Activated effector memory CD4-positive, alpha-beta T cell treated with anti-CD3 and anti-CD28 coated beads, Interleukin-2, amount 50 U/mL, for 16 hours (primary cell): ENCODE measurements around the gene PI4K2A.
"Not testable (repeated sequence)": the region's sequence is repeated elsewhere in the genome, so short reads cannot be mapped to it uniquely, and the experiment has no call there.

ENCODE experiments used
- DNase-seq: peaks from one replicate; pipeline ENCODE4 v3.0.0-alpha.2; 2020

Gene PI4K2A

DNA sequence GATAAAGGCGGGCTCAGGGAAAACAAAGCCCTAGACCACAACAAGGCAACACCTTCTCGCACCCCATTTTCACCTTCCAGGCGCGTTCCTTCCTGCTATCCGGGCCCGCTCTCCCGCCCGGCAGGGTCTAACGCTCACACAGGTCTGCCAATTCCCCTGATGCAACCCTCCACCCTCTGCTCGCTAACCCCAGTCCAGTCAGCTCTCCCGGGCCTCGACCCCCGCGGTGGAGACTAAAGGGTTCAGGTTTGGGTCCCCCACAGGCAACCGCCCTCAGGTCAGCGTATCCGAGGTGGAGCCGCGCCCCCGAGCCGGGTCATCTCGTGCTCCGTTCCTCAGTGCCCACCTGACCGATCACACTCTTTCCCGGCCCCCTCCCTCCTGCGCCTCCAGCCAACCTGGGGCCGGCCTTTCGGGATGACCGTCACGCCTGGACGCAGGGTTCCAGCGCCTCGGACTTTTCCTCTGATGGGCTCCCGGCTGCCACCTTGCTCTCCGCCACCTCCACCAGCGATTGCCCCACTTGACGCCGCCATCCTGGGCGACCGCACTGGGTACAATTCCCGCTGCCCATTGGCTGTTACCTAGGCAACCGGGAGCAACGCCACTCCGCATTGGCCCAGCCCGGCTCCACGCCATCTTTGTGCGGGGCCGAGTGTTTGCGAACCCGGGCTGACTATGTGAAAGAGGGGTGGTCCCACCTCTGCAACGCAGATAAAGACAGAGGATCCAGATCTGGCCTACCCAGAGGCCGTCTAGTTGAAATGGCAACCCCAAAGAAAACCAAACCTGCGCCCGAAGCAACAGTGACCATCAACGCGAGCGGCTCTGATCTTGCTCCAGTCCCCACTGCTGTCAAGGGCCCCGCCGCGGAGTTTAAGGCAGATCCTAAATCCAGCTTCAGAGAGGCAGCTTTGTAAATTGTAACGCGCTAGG is 7.3 kb upstream of the PI4K2A start, which contains the start of gene MORN4:
MORN4 (minus strand) TSS at position 552 of the 936 bp plus-strand sequence. CDS start 13,847 bp downstream, outside the sequence.
- DNase-seq = peak; percentile 96

- no peak for DNase-seq
Observed at GRCh38 chr10:97633921-97634320, 6.5 kb upstream of the PI4K2A start.

GRCh38 chr10:97635577-97635976 is 4.9 kb upstream of the PI4K2A start:
- no peak for DNase-seq

- DNase-seq = not testable (repeated sequence)
Observed at GRCh38 chr10:97639090-97639489, 1.4 kb upstream of the PI4K2A start.

GRCh38 chr10:97640868-97641811 is 669 bp downstream of the PI4K2A start:
- DNase-seq = peak; percentile 67

DNA sequence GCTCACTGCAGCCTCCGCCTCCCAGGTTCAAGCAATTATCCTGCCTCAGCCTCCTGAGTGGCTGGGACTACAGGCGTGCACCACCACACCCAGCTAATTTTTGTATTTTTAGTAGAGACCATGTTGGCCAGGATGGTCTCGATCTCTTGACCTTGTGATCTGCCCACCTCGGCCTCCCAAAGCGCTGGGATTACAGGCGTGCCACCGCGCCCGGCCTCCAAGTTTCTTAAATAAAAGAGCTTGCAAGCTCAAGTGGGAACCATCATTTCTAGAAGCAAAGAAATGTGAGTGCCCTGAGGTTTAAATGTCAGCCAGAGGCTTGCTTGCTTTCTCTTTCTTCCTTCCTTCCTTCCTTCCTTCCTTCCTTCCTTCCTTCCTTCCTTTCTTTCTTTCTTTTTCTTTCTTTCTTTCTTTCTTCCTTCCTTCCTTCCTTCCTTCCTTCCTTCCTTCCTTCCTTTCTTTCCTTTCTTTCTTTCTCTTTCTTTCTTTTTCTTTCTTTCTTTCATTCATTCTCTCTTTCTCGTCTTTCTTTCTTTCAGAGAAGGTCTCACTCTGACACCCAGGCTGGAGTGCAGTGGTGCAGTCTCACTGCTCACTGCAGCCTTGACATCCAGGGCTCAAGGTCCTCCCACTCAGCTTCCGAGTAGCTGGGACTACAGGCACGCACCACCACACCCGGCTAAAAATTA is 2.1 kb downstream of the PI4K2A start:
- not testable (repeated sequence) for DNase-seq

DNA sequence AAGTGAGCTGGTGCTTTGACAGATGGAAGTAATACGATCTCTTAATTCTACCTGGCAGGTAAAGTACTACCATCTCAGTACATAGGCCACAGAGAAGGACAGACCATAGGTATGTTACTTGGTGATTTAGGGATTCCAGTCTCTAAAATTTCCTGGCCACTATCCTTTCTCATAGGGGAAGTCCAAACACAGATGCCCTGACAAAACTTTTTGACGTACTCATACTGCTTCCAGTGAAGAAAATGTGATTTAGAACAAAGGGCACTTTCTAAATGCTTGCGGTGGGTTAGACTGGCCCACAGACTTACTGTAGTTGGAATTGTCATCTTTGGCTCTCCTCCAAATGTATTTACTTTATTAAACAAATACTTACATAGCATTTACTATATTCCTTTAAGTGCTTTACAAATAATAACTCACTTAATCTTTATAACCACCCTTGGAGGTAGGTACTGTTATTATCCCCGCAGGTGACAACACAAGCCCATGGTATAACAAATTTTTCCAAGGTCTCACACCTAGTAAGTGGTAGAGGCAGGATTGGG is 3.0 kb downstream of the PI4K2A start:
- no peak for DNase-seq

GRCh38 chr10:97644936-97645335 is 4.5 kb downstream of the PI4K2A start:
- DNase-seq = no peak

- DNase-seq = no peak
Observed at GRCh38 chr10:97647556-97647955, 7.1 kb downstream of the PI4K2A start.

GRCh38 chr10:97648562-97649404 is 8.3 kb downstream of the PI4K2A start:
- peak; percentile 67 for DNase-seq

- not testable (repeated sequence) for DNase-seq
Observed at GRCh38 chr10:97649405-97649750, 8.9 kb downstream of the PI4K2A start.

DNA sequence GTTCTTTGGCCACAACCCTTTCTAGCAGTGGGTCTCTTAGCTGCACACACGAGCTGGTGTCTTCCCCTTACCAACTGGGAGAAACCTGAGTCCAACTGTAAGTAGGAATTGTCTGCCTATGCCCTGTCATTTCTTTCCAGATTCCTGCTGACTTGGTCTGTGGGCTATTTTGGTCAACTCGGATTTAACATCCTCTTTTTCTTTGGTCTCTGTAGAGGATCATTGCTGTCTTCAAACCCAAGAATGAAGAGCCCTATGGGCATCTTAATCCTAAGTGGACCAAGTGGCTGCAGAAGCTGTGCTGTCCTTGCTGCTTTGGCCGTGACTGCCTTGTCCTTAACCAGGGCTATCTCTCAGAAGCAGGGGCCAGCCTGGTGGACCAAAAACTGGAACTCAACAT is 10.3 kb downstream of the PI4K2A start:
- DNase-seq = no peak

GRCh38 chr10:97651773-97652172 is 11.3 kb downstream of the PI4K2A start:
- DNase-seq = no peak

DNA sequence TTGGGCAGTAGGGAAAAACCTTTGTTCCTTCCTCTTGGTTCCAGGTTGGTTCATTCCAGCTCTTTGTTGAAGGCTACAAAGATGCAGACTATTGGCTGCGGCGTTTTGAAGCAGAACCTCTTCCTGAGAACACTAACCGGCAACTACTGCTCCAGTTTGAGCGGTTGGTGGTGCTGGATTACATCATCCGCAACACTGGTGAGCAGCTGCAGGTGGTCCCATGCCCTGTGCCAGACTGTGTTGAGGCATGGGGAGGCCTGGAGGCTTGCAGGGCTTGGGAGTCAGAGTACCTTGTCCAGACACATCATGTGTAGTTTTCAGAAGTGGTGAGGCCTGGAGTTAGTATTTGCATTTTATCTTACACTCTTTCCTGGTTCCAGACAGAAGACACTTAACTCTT is 16.3 kb downstream of the PI4K2A start:
- no peak for DNase-seq

DNA sequence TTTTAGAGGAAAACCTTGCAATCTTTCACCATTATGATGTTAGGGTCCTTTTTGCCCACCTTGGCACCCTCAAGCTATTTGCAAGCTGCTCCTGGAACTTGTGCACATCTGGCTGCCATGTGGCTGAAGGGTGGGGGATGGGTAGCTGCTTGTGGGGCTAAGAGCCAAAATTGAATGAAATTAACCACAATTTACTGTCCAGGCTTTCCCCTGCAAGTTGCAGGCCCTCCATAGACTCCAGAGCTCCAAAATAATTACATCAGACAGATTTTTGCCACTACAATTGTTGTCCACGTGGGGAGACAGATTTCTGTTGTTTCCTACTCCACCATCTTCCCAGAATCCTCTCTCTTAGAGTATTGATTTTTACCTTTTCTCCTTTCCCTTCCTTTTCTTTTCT is 19.1 kb downstream of the PI4K2A start:
- DNase-seq = no peak

- no peak for DNase-seq
Observed at GRCh38 chr10:97664282-97664850, 23.9 kb downstream of the PI4K2A start.

DNA sequence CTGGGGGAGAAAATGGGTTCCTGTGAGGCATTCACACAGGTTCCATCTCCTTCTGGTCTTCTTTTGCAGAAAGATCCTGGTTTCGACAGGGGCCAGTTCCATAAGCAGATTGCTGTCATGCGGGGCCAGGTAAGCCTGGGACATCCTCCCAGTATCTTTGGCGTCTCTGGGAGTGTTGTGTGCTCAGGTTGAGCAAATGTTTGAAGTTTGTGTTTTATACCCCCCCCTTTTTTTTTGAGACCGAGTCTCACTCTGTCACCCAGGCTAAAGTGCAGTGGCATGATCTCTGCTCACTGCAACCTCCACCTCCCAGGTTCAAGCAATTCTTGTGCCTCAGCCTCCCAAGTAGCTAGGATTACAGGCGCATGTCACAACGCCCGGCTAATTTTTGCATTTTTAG is 26.5 kb downstream of the PI4K2A start:
- DNase-seq = no peak

DNA sequence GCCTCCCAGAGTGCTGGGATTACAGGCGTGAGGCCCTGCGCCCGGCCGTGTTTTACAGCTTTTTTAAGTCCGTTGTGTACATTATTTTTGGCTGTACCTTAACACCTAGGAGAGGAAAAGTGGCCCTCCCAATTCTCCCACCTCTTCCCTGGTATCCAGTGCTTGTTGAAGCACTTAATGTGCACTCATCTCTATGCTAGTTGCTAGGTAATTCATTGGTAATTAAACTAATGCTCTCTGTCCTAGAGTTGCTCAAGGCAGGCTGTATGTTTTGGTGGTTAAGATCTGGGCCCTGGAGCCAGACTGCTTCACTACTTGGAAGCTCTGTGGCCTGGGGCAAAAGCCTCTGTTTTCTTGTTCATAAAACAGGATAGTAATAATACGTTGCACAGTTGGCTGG is 27.0 kb downstream of the PI4K2A start:
- no peak for DNase-seq

DNA sequence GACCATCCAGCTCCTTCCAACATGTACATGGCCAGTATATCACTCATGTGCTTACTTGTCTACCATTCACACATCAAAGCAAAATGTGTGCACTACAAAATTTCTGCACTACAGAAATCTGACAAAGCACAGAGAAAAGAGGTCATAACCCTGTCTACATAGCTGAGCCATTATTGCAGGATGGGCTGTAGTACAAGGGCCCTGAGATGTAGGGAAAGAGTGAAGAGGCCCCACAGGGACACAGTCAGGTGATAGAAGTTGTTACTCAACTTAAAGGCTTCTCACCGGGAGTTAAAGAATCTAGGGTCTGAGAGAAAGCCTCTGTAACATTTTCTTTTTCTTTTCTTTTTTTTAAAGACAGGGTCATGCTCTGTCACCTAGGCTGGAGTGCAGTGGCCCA is 29.1 kb downstream of the PI4K2A start:
- no peak for DNase-seq

- no peak for DNase-seq
Observed at GRCh38 chr10:97673736-97674525, 33.5 kb downstream of the PI4K2A start.
